Fibroblast of lung (primary cell): ENCODE measurements around the gene DUSP11.

Source experiments
- EZH2 ChIP-seq: IDR thresholded peaks from 2 replicates; pipeline ENCODE4 v1.5.1; 2012; ENCODE audit warnings: low read length, control low read depth, mild to moderate bottlenecking; ENCODE audit errors: missing control alignments
- TF ChIP-seq, protein P1 (sequence below), 2 donors: IDR thresholded peaks in 1 of 2; conservative IDR thresholded peaks in 1 of 2; 1 replicate in 1 of 2; 2 replicates in 1 of 2; pipeline ENCODE4 v1.5.1; 2011 to 2012; ENCODE audit warnings: low read length in 2 of 2, control low read depth in 1 of 2, inconsistent platforms in 1 of 2, low read depth in 1 of 2, mild to moderate bottlenecking in 1 of 2

- TF ChIP-seq, protein P1, sequence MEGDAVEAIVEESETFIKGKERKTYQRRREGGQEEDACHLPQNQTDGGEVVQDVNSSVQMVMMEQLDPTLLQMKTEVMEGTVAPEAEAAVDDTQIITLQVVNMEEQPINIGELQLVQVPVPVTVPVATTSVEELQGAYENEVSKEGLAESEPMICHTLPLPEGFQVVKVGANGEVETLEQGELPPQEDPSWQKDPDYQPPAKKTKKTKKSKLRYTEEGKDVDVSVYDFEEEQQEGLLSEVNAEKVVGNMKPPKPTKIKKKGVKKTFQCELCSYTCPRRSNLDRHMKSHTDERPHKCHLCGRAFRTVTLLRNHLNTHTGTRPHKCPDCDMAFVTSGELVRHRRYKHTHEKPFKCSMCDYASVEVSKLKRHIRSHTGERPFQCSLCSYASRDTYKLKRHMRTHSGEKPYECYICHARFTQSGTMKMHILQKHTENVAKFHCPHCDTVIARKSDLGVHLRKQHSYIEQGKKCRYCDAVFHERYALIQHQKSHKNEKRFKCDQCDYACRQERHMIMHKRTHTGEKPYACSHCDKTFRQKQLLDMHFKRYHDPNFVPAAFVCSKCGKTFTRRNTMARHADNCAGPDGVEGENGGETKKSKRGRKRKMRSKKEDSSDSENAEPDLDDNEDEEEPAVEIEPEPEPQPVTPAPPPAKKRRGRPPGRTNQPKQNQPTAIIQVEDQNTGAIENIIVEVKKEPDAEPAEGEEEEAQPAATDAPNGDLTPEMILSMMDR (conservative IDR thresholded peaks at IDR 0.05 in 1 of 2, IDR thresholded peaks at IDR 0.05 in 1 of 2; ENCODE audit: low read depth in 1 of 2, low read length in 2 of 2), result no peak
- TF ChIP-seq EZH2, result no peak
These were observed 42.4 kb upstream of the DUSP11 start for GRCh38 chr2:73822276-73822675.
